G401 (cell line): Measurements from ENCODE around the gene GPATCH8. TPM values are rescaled to one million over a fixed set of nuclear protein-coding genes. Genes with fewer than 3 reads are reported as not detected.

Experiments
- DNase-seq: peaks from one replicate; pipeline ENCODE4 v3.0.0-alpha.2; 2015; ENCODE audit warnings: low spot score
- in situ Hi-C: cut with HindIII; loops from 2 replicates; pipeline ENCODE4 v1.10.0; 2016; ENCODE audit warnings: low sequenced_read_pairs, mixed read lengths
- total RNA-seq: library from RNA; depleted of rRNA; stranded (reverse); fragments of >200 nt; shearing (Covaris generic); gene quantifications from 2 replicates; pipeline ENCODE4 v1.2.3, GENCODE V29; 2014

The GPATCH8 gene
- total RNA-seq, 1 experiment from 2014 or later, result 16.8 TPM

DNA sequence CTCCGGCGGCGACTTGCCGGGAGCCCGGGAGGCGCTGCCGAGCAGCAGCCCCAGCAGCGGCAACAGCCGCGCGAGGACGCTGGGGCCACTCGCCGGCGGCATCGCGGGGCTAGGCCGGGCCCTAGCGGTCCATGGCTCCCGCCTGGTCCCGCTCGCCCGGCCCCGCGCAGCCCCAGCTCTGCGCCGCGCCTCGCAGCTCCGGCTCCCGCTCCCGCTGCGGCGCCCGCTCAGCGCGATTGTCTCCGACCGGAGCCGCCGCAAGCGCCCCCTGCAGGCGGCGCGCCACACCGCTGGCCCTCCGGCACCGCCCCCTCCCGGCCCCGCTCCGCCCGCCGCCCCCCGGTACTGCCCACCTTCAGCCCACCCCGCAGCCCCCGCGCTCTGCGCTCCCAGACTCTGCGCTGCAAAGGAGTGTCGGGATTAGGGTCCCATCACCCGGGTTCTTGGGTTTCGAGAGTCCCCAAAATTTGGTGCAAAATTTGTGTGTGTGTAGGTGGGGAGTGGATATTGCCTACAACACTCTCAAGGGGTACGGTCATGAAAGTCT is 139.5 kb downstream of the GPATCH8 start, which contains the start of gene FAM171A2:
Gene FAM171A2, minus strand, starts transcription at position 241 of the 547 bp plus-strand sequence. Its CDS starts 139 bp downstream, at position 102.
- peak; percentile 64 for DNase-seq

DNA sequence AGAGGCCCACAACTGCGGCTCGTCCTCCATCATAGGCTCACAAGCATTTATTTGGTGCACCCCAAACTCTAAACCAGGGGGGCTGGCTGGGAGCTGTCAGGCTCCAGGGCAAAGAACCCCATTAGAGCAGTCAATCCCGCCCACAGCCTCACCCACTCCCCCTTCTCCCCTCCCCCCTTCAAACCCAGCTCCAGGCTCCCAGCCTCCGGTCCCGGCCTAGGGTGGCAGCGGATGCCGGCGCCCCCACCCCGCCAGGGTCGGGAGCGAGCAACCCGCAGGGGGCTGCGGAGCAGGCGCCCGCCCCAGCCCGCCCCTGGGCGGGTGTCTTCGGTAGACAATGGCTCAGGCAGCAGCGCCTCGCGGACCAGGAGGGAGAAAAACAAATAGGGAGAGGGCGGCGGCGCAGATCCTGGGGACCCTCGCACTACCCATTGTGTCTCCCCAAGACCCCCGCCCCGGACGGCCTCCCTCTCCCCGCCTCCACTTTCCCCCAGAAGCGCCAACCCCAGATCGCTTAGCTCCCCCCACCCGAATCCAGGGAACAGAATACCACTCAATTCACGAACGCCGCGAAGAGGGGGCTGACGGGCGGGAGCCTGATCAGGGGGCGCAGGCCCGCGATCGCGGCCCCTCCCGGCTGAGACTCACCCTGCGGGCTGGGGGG is 140.1 kb downstream of the GPATCH8 start:
- in situ Hi-C loops, result no loop called here
- no peak for DNase-seq

More for the DNA sequence above, 139.5 kb downstream of the GPATCH8 start, which contains the start of gene FAM171A2:
- in situ Hi-C loops, result no loop called here

GRCh38 chr17:44362459-44362948 is 140.7 kb downstream of the GPATCH8 start:
- no peak for DNase-seq
- in situ Hi-C loops, result no loop called here

DNA sequence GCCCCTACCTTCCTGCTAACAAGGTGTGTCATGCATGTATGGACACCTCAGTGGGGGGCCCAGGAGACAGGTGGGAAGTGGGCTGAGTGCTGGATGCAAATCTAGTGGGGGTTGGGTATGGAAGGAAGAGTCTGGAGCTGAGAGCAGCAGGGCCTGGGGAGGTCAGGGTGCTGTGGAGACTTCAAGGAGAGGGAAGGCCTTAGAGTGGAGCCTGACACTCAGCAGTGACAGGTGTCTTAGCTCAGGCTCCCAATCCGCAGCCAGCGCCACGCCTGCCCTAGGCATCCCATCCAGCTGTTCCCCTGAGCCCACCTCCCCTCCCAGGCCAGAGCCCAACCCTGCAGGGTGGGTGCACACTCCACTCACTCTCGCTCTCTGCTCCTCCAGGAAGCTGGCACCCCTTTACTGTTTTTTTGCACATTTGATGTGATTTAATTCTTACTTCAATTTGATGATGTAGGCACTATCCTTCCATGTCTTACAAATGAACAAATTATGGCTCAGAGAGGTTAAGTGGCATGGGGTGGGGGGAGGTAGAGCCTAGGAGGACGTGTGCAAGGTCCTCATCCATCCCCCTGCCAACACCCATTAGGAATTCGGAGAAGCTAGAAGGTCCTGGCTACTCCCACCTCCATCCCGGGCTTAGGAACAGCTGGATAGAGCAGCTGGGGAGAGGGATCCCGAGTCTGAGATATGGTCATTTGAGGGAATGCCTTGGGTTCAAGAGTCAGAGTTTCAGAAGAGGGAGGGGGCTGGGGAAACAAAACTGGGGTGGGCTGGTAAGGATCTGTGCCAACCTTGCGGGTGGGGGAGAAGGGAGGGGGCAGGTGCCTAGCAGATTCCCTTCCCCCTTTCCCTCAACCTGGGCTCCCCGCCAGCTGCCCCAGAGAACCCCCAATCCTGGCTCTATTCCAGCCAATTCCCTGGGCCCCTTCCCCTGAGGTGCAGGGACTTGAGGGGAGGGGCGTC is 141.6 kb downstream of the GPATCH8 start:
- peak; percentile 25 for DNase-seq
- in situ Hi-C loops, result no loop called here

DNA sequence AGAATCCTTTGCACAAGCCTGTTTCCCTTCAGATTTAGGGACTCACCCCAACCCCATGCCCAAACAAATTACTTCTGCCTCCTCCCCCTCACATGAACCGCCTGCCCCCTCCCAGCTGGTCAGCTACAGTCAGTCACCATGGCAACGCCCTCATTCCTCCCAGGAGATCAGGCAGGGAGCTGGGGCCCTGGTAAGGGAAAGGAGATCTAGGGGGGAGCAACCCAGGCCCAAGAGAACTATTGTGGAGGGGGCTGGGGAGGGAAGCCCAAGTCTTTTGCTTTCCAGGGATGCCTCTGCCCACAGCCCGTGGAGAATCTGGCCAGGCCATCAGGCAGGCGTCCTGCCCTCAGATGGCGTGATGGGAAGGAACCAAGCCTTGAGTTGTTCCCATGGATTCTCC is 142.4 kb downstream of the GPATCH8 start:
- in situ Hi-C loops, result no loop called here

DNA sequence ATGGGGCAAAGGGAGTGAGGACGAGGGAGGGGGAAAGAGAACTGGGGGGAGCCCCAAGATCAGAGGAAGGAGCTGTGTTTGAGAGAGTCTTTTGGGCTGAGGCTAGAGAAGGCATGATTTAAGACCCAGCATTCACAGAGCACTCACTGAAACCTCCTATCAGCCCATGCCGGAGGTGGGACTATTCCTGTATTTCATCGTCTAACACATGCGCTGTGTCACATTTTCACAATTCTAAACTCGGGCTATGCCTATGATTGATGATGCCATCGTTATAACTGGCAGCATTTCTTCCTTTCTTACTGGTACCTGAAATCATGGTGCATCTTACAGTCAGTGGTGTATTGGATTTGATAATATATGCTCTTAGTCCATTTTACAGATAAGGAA is 143.1 kb downstream of the GPATCH8 start:
- DNase-seq, result no peak
- in situ Hi-C loops, result no loop called here

More for the DNA sequence above, 142.4 kb downstream of the GPATCH8 start:
- DNase-seq, result peak; percentile 75

- no peak for DNase-seq
- in situ Hi-C loops, result no loop called here
Observed at GRCh38 chr17:44359458-44360143, 143.6 kb downstream of the GPATCH8 start.

DNA sequence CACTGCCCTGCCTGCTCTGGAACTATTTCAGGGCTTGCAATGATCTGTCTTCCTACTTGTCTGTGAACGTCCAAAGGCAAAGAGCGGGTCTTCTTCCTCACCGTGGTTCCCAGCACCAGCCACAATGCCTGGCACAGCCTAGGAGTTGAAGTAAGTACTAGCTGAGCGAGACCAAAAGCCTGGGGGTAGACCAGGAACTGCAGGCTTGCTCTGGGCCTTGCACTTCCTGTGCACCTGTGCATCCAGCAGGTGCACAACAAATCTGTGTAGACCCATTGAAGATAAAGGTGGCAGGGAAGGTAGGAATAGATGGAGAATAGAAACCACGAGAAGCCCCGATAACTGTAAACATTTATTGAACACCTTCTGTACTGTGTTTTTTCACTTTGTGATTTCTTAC is 144.2 kb downstream of the GPATCH8 start:
- DNase-seq, result no peak
- in situ Hi-C loops, result no loop called here

- no peak for DNase-seq
- in situ Hi-C loops, result no loop called here
Observed at GRCh38 chr17:44358066-44358465, 145.1 kb downstream of the GPATCH8 start.

GRCh38 chr17:44356241-44356640 is 147.0 kb downstream of the GPATCH8 start:
- in situ Hi-C loops, result no loop called here
- peak; percentile 27 for DNase-seq

- DNase-seq, result no peak
Observed at GRCh38 chr17:44355642-44356099, 147.5 kb downstream of the GPATCH8 start.

DNA sequence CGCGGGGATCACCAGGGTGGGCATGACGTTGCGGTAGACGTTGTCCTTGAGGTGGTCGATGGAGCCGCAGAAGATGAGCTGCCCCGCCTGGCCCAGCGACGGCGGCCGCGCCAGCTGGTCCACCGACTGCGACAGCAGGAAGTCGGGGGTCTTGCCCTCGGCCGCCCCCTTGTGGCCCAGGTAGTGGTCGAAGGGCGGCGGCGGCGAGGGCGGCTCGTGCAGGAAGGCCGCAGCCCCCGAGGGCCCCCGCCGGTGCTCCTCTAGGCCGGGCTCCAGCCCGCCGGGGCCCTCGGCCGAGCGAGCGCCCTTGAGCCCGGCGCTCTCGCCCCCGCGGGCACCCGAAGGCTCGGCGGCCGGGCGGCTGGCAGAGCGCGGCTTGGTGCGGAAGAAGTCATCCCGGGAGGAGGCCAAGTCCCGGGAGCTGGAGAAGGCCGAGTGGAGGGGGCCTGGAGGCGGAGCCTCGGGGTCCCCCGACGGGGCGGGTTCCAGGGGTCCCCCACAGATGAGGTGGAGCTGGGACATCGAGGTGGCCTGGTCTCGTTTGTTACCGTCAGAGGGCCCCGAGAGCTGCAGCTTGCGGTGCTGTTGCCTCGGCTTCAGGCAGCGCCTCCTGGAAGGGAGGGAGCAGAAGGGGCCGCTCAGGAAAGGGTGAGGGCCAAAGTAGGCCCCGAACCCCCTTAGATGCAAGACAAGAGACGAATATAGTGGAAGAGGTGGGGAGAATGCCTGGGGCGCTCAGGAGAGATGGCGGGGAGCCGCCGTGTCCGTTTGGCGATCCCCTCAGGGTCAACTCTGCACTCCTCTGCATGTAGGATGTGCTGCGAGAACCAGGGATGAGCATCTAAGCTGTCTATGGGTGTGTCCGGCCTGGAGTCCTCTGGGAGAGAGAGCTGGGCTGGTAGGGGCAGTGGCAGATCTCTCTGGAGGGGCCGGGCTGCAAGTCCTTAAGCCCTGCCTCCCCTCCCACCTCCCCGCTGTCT is 148.3 kb downstream of the GPATCH8 start:
- in situ Hi-C loops, result no loop called here
- peak; percentile 12 for DNase-seq

More at GRCh38 chr17:44355642-44356099, 147.5 kb downstream of the GPATCH8 start:
- in situ Hi-C loops, result no loop called here

DNA sequence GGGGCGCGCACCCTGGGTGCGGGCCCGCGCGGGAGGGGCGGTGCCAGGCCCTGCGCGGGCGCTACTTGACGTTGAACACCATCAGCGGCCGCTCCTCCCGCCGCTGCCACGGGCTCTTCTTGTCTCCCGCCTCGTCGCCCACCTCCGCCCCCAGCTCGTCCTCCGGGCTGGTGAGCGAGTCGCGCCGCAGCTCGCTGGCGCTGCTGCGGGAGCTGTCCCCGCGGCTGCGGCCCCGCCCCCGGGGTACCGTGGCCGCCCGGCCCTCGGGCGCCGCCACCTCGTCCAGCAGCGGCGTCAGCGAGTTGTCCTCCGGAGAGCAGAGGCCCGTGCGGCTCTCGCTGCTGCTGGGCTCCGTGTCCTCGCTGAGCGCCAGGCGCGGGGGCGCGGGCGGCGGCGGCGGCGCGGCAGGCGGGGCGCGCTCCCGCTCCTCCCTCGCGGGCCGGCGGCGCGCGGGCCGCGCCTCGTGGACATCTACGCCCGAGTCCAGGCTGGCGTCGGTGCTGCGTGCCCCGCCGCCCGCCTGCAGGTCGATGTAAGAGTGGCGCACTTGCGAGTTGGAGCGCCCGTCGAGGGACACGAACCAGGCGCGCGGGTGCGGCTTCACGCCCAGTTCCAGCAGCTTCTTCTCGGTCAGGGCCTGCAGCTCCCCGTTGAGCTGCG is 149.4 kb downstream of the GPATCH8 start:
- in situ Hi-C loops, result no loop called here
- DNase-seq, result no peak

DNA sequence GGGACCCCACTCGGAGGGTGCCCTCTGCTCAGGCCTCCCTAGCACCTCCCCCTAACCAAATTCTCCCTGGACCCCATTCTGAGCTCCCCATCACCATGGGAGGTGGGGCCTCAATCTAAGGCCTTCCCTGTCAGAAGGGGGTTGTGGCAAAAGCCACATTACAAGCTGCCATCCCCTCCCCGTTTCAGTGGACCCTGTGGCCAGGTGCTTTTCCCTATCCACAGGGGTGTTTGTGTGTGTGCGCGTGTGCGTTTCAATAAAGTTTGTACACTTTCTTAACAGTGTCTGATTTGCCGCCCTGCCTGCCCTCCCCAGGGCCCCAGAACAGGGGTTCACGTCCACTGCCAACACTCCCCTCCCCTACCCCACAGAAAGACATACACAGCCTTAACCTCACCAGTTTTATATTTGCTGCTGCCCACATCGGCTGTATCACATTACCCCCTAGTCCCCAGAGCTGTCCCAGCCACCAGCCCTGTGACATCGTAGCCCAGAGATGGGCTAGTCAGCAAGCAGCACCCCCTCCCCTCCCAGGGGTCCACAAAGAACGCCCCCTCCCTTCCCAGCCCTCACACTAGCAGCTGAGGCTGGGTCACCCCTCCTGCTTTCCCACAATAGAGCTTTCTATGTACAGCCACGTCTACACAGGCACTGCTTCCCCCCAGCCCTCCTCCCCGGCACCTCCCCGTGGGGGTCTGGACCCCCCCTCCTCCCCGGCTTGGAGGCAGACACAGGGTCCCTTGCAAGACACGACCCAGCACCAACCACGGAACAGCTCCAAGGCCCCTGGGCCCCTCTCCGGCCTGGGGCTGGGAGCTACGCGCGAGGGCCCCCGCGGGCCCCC is 150.2 kb downstream of the GPATCH8 start:
- in situ Hi-C loops, result no loop called here
- DNase-seq, result no peak

- DNase-seq, result no peak
- in situ Hi-C loops, result no loop called here
Observed at GRCh38 chr17:44351961-44352827, 151.0 kb downstream of the GPATCH8 start.

DNA sequence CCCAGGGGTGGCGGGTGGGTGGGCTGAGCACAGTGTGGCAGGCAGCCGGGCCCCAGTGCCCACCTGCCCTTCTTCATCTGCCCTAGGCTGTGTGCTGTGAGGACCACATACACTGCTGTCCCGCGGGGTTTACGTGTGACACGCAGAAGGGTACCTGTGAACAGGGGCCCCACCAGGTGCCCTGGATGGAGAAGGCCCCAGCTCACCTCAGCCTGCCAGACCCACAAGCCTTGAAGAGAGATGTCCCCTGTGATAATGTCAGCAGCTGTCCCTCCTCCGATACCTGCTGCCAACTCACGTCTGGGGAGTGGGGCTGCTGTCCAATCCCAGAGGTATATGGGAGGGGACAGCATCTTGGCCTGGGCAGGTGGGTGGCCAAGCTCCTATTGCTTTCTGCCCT is 151.7 kb downstream of the GPATCH8 start:
- in situ Hi-C loops, result no loop called here
- DNase-seq, result no peak
